ENCODE measurements around the gene SORL1-AS1.

Gene SORL1-AS1

DNA sequence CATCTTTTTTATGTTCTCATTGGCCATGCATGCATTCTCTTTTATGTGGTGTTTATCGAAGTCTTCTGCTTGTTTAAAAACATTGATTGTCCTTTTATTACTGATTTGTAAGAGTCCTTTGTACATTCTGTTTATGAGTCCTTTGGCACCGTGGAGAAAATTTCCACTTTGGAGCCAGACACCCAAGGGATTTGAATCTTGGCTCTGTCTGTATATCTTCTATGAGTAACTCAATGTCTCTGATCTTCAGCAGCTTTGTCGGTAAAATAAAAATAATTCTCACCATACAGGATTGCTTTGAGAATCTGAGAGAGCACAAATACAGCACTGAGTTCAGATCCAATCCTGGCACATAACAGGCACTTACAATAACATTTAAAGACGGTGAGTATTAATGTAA, 13.4 kb downstream of the SORL1-AS1 start:
- Mint-ChIP-seq H3K4me3 (no peak overlapping the region), H3K9me3 (no peaks in the 10 kb centered on the region), H3K36me3 (ENCODE audit: low read depth) (no peaks in the 10 kb centered on the region), H3K4me1 (ENCODE audit: low read depth) (peaks cover 30% of the 10 kb centered on the region), H3K27ac (no peak overlapping the region), H3K27me3 (no peaks in the 10 kb centered on the region)
- intact Hi-C loops (cut with micrococcal nuclease), result no loop called here

DNA sequence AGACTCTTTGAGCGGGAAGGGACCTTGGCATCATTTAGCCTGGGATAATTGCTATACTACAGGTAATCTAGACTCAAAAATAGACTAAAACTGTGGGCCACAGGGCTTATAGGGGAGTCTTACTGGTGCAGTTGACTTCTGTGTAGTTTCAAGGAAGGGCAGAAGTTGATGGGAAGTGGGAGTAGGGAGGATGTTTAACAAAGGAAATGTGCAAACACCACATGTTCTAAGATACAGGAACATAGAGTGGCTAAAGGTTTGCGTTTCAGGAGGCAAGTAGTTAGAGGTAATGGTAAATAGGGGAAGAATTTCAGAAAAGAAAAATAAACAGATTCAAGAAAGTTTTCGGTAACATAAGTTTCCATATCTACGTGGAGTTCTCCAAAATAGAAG, 15.1 kb downstream of the SORL1-AS1 start:
- intact Hi-C loops (cut with micrococcal nuclease), result no loop called here
- Mint-ChIP-seq H3K36me3 (ENCODE audit: low read depth) (no peaks in the 10 kb centered on the region), H3K27me3 (no peaks in the 10 kb centered on the region), H3K4me1 (ENCODE audit: low read depth) (peaks cover 30% of the 10 kb centered on the region), H3K9me3 (no peaks in the 10 kb centered on the region), H3K27ac (no peak overlapping the region), H3K4me3 (no peak overlapping the region)

DNA sequence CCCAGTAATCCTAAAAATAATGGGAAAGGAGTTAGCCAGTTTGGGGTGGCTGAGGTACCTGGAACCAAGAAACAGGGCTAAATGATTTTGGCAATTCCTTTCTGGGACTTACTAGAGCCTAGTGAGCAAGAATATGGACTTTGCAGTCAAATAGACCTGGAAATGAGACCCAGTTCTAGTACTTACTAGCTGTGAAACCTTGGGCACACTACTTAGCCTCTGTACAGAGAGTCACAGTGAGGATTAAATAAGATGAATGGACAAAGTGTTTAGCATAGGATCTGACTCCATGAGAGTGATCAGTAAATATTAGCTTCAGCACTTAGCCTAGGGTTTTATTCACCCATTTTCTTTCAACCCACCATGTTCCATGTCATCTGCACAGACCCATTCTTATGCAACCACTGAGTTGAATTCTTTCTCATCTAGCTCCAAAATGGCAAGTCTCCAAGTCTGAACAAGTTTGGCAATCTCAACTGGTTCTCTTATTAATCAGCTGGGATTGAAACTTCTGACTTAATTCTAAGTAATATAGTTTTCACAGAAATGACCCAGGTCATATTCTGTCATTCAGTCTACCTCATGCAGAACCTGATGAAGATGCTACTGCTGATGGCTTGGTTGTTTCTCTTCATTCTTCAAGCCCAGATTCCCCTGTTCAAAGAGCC, 15.6 kb downstream of the SORL1-AS1 start:
- Mint-ChIP-seq H3K36me3 (ENCODE audit: low read depth) (no peaks in the 10 kb centered on the region), H3K27me3 (no peaks in the 10 kb centered on the region), H3K4me3 (no peak overlapping the region), H3K9me3 (no peaks in the 10 kb centered on the region), H3K4me1 (ENCODE audit: low read depth) (peaks cover 30% of the 10 kb centered on the region), H3K27ac (no peak overlapping the region)
- intact Hi-C loops (cut with micrococcal nuclease), result no loop called here

DNA sequence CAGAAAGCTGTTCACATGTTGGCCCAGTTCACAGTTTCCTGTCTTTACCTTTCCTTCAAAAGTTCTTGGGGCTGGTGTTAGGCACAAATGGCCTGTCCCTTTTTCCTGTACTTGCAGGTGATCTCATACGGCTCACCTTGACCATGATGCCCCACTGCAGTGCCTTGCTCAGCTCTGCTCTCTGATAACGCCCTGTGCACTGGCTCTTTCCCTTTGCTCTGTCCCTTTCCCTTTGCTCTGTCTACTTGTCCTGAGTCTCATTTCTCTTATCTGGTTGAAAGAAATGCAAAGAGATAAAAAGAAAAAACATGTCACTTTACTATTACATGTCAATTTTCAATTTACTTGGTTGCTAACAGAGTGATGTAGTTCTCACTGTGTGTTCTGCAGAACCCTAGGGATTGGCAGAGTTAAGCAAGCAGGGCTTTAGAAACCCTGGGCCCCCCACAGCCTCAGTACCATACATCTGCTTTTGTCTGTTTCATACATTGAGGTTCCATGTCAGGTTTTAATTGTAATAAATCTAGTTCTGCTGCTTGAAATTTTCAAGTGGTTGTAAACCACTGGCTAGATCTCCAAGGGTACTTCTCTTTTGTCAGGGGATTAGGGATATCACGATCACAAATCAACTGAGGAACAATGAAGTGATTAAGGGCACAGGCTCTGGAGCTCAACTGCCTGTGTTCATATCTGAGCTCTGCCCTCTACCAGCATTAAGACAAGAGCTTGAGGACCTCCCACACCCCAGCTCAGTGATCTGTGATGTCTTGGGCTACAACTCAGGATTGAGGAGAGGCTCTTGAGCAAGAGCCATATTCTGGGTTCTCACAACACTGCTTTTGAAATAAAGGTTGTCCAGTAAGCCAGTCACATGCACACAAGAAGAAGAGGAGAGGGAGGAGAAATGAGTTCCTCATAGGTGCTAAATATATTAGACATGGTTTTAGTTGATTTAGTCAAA, 16.9 kb downstream of the SORL1-AS1 start:
- Mint-ChIP-seq H3K36me3 (ENCODE audit: low read depth) (no peaks in the 10 kb centered on the region), H3K27ac (no peak overlapping the region), H3K4me3 (no peak overlapping the region), H3K9me3 (no peaks in the 10 kb centered on the region), H3K4me1 (ENCODE audit: low read depth) (peaks cover 34% of the 10 kb centered on the region), H3K27me3 (no peaks in the 10 kb centered on the region)
- intact Hi-C loops (cut with micrococcal nuclease), result no loop called here

DNA sequence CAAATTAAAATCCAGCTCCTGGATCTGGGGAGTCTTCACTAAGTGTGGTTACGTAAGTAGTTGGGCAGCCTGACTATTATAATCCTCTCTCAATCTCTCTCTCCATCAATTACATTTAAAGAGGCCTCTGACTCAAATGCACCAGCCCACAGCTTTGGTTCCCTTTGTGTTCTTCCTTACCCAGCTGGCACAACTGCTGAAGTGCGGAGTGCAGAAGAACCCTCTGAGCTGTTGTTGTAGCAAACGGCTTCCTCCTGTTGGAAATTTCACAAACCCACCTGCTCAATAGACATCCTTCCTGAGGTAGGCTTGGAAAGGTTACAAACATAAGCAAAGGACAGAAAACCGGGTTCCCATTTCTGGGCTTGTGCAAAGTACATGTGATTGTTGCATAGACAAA, 17.6 kb downstream of the SORL1-AS1 start:
- peaks cover 41% of the 10 kb centered on the region for H3K4me1 Mint-ChIP-seq (ENCODE audit: low read depth)
- H3K4me3 Mint-ChIP-seq, result no peak overlapping the region
- no peaks in the 10 kb centered on the region for H3K36me3 Mint-ChIP-seq (ENCODE audit: low read depth)
- no peaks in the 10 kb centered on the region for H3K27me3 Mint-ChIP-seq
- intact Hi-C loops (cut with micrococcal nuclease), result no loop called here
- no peak overlapping the region for H3K27ac Mint-ChIP-seq
- H3K9me3 Mint-ChIP-seq, result no peaks in the 10 kb centered on the region

DNA sequence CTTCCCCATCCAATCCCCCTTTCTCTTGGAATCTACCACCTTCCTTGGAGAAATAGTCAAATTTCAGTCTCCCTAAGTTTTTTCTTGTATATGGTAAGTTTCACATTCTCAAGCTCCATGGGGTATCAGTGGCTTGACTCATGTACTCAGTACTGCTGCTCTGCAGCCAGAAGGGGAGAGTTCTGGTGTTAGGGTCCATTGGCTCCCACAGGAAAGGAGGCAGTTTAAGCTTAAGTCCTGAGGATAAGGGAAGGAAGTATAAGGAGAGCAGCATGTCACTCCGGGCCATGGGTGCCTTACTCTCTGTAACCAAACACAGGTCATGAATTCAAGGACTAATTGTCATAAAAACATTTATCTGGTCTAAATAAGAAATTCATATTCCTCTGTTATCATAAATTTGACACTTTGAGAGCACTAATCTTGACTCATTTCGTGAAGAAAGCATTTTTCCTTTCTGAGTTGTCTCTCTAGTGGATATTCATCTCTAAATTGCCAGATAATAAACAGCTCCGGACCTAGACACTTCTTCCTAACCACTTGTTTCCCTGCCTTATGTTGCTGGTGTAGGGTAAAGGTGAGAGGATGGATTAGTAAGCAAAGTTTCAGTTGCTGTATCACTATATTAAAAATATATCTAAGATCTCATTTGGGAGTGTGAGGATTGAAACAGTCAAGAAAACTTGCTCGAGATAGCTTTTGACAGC, 20.8 kb downstream of the SORL1-AS1 start:
- Mint-ChIP-seq H3K4me3 (no peak overlapping the region), H3K27me3 (peaks cover 1% of the 10 kb centered on the region), H3K4me1 (ENCODE audit: low read depth) (peaks cover 61% of the 10 kb centered on the region), H3K27ac (no peak overlapping the region), H3K9me3 (no peaks in the 10 kb centered on the region), H3K36me3 (ENCODE audit: low read depth) (no peaks in the 10 kb centered on the region)
- intact Hi-C loops (cut with micrococcal nuclease), result no loop called here

DNA sequence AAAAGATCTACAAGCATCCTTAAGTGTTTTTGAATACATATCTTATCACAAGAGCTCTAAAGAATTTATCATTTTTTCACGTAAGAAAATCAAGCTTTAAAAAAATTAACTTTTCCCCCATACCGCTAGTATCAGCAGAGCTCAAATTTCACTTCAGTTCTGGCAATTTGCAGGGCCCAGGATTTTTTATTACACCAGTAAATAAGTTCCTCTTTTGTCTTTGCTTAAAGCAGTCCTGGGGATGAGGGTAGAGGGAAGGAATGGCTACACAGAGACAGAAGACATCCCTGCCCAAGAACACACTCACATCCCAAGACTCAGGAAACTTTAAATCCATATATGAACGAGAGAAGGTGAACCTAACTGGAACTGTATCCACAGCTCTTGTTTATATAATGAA, 23.2 kb downstream of the SORL1-AS1 start:
- peaks cover 9% of the 10 kb centered on the region for H3K9me3 Mint-ChIP-seq
- intact Hi-C loops (cut with micrococcal nuclease), result no loop called here
- peaks cover 5% of the 10 kb centered on the region for H3K27me3 Mint-ChIP-seq
- no peaks in the 10 kb centered on the region for H3K36me3 Mint-ChIP-seq (ENCODE audit: low read depth)
- H3K4me3 Mint-ChIP-seq, result peak overlapping the region; percentile 26
- H3K27ac Mint-ChIP-seq, result no peak overlapping the region
- H3K4me1 Mint-ChIP-seq (ENCODE audit: low read depth), result peaks cover 53% of the 10 kb centered on the region

DNA sequence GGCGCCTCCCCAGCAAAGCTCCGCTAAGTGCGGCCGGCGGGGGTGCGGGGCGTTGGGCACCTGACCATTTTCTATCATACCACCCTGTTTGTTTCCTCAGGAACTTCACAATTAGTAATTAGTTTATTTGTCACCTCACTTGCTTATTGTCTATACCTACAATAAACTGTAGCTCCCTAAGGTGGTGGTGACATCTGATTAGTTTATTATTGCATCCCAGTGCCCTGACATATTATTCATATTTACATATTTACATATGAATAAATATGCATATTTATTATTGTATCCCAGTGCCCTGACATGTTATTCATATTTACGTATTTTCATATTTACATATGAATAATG, 25.4 kb downstream of the SORL1-AS1 start:
- intact Hi-C loops (cut with micrococcal nuclease), result no loop called here
- Mint-ChIP-seq H3K9me3 (peaks cover 9% of the 10 kb centered on the region), H3K36me3 (ENCODE audit: low read depth) (no peaks in the 10 kb centered on the region)

DNA sequence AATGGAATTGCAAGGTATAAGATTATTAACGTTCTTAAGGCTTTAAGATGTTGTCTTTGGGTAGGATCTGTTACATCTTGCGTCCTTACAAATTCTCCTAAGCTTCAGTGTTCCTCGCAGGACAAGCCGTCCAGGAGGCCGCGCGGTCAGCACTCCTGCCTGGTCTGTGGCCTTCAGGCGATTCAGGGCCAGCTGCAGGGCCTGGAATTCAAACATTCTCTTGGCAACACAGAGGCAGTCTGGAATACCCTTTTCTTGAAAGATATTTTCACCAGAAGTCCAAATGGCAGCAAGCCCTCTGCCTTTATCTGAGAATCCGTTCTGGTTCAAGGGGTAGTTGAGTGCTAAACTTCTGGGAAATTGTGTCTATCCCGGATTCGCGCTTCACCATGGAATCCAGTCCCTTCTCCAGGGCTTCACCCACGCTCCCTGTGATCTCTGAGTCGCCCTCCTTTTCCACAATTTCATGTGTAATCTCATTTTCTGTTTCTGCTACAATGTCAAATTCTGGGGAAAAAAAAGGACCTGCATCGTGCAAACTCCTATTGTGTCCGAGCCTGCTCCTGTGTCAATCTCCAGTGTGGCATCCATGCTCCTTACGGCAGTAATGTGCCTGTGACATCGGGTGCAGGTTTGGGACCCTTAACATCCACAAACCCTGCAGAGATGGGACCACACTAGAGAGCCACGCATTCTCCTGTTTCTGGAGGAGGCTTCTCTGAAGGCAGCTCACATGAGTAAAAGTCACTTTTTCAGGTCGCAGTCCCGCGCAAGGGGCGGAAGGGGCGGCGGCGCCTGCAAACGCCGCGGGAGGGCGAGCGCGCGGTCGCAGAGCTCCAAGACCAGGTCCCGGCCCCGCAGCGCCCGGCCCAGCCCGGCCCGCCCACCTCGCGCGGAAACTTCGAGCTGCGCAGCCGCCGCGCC, 26.0 kb downstream of the SORL1-AS1 start:
- Mint-ChIP-seq H3K9me3 (peaks cover 9% of the 10 kb centered on the region), H3K4me3 (peak overlapping the region; percentile 63), H3K27me3 (peaks cover 5% of the 10 kb centered on the region), H3K4me1 (ENCODE audit: low read depth) (peaks cover 69% of the 10 kb centered on the region), H3K36me3 (ENCODE audit: low read depth) (no peaks in the 10 kb centered on the region), H3K27ac (peak overlapping the region; percentile 58)
- intact Hi-C loops (cut with micrococcal nuclease), result no loop called here

More for the DNA sequence above, 25.4 kb downstream of the SORL1-AS1 start:
- peaks cover 66% of the 10 kb centered on the region for H3K4me1 Mint-ChIP-seq (ENCODE audit: low read depth)
- H3K4me3 Mint-ChIP-seq, result no peak overlapping the region
- peaks cover 5% of the 10 kb centered on the region for H3K27me3 Mint-ChIP-seq
- H3K27ac Mint-ChIP-seq, result peak overlapping the region; percentile 58

DNA sequence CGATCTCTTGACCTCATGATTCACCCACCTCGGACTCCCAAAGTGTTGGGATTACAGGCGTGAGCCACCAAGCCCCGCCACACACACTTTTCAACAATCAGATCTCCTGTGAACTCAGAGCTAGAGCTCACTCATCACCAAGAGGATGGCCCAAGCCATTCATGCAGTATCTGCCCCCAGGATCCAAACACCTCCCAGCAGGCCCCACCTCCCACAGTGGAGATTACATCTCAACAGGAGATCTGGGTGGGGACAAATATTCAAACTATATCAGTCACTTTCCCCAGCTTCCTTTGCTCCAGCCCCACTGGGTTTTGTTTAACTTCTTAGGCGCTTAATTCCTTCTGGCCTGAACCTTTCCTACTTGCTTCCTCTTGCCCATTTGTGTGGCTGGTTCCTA, 26.9 kb downstream of the SORL1-AS1 start:
- Mint-ChIP-seq H3K27ac (no peak overlapping the region), H3K36me3 (ENCODE audit: low read depth) (no peaks in the 10 kb centered on the region), H3K9me3 (peaks cover 9% of the 10 kb centered on the region), H3K27me3 (peaks cover 5% of the 10 kb centered on the region), H3K4me3 (no peak overlapping the region), H3K4me1 (ENCODE audit: low read depth) (peaks cover 76% of the 10 kb centered on the region)
- intact Hi-C loops (cut with micrococcal nuclease), result no loop called here

DNA sequence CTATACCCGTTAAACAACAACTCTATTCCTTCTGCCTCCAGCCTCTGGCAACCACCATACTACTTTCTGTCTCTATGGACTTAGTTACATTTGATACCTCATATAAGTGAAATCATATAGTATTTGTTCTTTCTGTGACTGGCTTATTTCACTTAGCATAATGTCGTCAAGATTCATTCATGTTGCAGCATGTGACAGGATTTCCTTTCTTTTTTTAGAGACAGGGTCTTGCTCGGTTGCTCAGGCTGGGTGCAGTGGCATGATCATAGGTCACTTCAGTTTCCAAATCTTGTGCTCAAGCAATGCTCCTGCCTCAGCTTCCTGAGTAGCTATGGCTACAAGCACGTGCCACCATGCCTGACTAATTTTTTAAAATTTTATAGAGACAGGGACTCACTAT, 30.1 kb downstream of the SORL1-AS1 start:
- Mint-ChIP-seq H3K27ac (no peak overlapping the region), H3K27me3 (peaks cover 5% of the 10 kb centered on the region), H3K4me1 (ENCODE audit: low read depth) (peaks cover 63% of the 10 kb centered on the region), H3K4me3 (no peak overlapping the region), H3K36me3 (ENCODE audit: low read depth) (no peaks in the 10 kb centered on the region), H3K9me3 (peaks cover 9% of the 10 kb centered on the region)
- intact Hi-C loops (cut with micrococcal nuclease), result loop anchor here (5.0 kb wide), 1 partner anchor 95 kb away; no protein-coding TSS in a partner anchor

DNA sequence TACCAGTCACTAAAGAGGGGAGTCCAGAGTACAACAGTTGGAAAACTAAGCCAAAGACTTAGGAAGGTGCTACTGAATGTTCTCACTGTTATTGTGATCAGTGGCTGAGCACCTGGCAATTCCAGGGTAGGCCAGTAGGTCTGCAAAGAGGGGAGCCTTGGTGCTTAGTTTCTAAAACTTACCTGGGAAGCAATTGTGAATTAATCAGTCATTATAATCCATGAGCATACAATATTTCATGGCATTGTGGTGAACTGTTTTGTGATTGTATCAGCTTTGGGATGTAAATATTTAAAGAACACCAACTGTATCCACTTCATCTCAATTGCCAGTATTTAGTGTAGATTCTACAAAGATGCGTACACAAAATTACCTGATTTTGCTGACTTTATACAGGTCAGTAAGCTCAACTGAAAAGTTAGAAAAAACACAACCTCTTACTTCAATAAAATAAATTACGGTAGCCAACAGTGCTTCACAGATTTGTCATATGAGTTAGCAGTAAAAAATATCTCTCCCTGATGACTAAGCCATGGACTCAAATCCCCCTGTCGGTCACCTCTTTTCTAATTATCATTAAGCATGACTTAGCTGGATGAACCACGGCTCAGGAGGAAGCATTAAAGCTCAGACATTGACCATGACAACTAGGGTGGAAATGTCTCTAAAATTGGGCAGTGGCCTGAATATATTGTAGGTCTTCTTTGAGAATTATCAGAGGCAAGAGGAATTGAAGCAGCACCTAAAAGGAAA, 31.4 kb downstream of the SORL1-AS1 start:
- Mint-ChIP-seq H3K36me3 (ENCODE audit: low read depth) (no peaks in the 10 kb centered on the region), H3K9me3 (peaks cover 9% of the 10 kb centered on the region), H3K4me3 (no peak overlapping the region), H3K27me3 (no peaks in the 10 kb centered on the region), H3K27ac (no peak overlapping the region), H3K4me1 (ENCODE audit: low read depth) (peaks cover 69% of the 10 kb centered on the region)
- intact Hi-C loops (cut with micrococcal nuclease), result loop anchor here (5.0 kb wide), 1 partner anchor 94 kb away; no protein-coding TSS in a partner anchor

DNA sequence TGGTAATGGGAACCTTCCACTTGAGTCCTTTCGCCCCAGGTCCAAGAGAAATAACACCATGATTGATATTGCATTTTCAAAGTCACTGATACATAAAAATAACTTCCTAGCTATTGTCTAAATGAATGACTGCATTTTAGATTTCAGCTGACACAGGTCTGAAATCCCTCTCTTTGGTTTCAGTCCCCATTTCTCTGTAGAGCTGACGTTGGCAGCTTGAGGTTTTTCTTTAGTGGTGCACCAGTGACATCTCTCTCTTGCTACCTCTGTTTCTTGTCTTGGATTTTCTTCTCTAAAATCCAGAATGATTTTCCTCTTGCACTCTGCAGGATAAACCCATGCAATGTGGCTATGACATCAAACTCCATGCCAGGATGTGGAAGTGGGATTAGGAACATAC, 32.4 kb downstream of the SORL1-AS1 start:
- Mint-ChIP-seq H3K4me1 (ENCODE audit: low read depth) (peaks cover 70% of the 10 kb centered on the region), H3K27ac (no peak overlapping the region), H3K4me3 (no peak overlapping the region), H3K9me3 (peaks cover 6% of the 10 kb centered on the region), H3K27me3 (no peaks in the 10 kb centered on the region), H3K36me3 (ENCODE audit: low read depth) (no peaks in the 10 kb centered on the region)
- intact Hi-C loops (cut with micrococcal nuclease), result loop anchor here (5.0 kb wide), 1 partner anchor 93 kb away; no protein-coding TSS in a partner anchor
